Heart left ventricle (tissue), 13 donors: ENCODE results near the gene NIPAL3.

Experiments
- POLR2A ChIP-seq, 2 donors: fragments of 450-650 bp; IDR thresholded peaks; one replicate each; pipeline ENCODE4 v1.6.1; 2017; ENCODE audit warnings: antibody characterized with exemption in 2 of 2, mild to moderate bottlenecking in 2 of 2, moderate library complexity in 2 of 2
- TF ChIP-seq, protein P1 (sequence below), 12 donors: fragments of 200-600 bp; sonication (generic) in 4 of 12; IDR thresholded peaks; one replicate each; pipeline versions ENCODE4 v1.5.0 to v1.8.0; 2018 to 2022; ENCODE audit warnings: antibody characterized with exemption in 12 of 12, mild to moderate bottlenecking in 5 of 12
- donor health status: ischemic (EF 13 %, LVEDD 7.1; RV severe dilation, severe dysfunction).
- donor health status: DM: no; HTN: yes; CAD: no.
- donor health status: DM: no; HTN: no; CAD: no.
- donor health status: ischemic (EF 25% LVEDD 6.9; RV normal size, moderate dysfunction).
- donor health status: ischemic (EF 25% LVEDD 5.7; RV mildly dilated, moderate dysfunction).
- donor health status: ischemic (EF 35%, LVEDD 5.7; RV mildly dilated, moderate dysfunction).
- donor health status: nonischemic (EF 11% LVEDD 7.7; RV severe dilation, severe dysfunction).
- donor health status: DM: yes; HTN: yes; CAD: no.
- donor health status: PGD.
- donor health status: ischemic (EF 29% LVEDD 5.4; RV normal size, mild dysfunction).
- donor health status: nonischemic (EF 23%, LVEDD 6.1; RV moderate dilation, normal function).

DNA sequence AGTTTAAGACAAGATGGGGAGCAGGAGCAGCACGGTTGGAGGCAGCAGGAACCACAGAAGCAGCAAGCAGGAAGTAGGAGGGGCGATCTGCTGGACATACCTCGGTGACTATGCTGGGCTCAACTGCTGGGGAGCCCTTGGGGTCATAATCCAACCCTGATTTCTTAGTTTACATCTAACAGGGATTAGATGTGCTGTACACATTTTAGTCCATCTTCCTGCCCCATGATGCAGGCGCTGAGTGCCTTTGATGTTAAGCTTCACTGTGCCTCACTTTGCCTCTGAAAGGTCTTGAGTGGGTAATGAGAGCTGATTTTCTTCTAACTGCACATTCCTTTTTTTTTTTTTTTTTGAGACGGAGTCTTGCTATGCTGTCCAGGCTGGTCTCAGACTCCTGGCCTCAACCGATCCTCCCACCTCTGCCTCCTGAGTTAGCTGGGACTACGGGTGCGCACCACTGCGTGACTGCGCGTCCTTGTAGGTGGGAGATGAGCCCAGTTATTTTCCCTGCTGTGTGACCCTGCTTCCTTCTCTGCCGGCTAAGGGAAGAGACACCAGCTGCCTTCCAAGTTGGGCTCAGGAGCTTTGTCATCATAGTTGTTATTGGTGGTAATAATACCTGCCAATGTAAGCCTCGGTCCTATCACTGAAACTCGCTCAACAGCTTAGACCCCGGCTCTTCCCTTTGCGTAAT is 85.9 kb downstream of the NIPAL3 start:
- TF ChIP-seq, protein P1, sequence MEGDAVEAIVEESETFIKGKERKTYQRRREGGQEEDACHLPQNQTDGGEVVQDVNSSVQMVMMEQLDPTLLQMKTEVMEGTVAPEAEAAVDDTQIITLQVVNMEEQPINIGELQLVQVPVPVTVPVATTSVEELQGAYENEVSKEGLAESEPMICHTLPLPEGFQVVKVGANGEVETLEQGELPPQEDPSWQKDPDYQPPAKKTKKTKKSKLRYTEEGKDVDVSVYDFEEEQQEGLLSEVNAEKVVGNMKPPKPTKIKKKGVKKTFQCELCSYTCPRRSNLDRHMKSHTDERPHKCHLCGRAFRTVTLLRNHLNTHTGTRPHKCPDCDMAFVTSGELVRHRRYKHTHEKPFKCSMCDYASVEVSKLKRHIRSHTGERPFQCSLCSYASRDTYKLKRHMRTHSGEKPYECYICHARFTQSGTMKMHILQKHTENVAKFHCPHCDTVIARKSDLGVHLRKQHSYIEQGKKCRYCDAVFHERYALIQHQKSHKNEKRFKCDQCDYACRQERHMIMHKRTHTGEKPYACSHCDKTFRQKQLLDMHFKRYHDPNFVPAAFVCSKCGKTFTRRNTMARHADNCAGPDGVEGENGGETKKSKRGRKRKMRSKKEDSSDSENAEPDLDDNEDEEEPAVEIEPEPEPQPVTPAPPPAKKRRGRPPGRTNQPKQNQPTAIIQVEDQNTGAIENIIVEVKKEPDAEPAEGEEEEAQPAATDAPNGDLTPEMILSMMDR (IDR thresholded peaks at IDR 0.05): no peak
- no peak for TF ChIP-seq POLR2A (IDR thresholded peaks at IDR 0.05)
